Stimulated activated CD8-positive, alpha-beta memory T cell treated with anti-CD3 and anti-CD28 coated beads, Interleukin-4, amount 100 ng/mL, for 24 hours (primary cell): ENCODE results near the gene CXXC5.
"Not testable (repeated sequence)": the region's sequence is repeated elsewhere in the genome, so short reads cannot be mapped to it uniquely, and the experiment has no call there.

Experiments used
- DNase-seq: peaks from one replicate; pipeline ENCODE4 v3.0.0-alpha.2; 2020; ENCODE audit warnings: low read depth

Gene CXXC5

DNA sequence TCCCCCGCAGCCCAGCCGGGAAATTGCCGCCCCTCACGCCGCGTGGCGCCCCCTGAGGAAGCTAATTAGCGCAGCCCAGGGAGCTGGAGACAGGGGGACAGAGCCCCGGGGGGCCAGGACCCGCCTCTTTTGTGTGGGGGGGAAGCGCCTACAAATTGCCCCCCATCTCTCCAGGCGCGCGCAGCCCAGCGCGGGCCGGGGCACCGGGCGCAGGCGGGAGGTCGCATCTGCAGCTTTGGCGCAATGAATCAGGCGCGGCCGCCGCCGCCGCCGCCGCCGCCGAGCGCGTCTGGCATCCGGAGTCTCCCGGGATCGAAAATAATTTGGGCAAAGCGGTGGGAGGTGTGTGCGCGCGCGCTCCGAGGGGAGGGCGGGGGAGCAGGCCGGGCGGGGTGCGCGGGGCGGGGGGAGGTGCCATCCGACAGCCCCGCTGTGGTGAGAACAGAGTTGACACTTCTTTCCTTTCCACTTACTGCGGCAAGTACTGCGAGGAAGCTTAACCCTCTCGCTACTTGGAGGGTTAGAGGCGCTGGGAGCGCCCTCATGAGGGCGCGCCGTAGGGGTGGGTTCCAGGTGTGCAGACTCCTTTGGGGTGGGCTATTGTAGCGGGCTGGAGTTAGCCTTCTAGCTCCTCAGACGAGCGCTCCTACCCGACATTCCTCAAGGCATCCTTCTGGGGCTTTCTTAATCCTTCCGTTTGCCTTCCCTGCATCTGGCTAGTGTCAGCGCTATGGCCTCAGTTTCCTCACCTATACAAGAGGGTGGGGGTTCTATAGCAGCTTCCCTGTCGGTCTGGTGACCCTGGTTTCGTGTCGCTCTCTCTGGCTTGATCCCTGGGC, 63.1 kb downstream of the CXXC5 start:
- DNase-seq: peak; percentile 51

DNA sequence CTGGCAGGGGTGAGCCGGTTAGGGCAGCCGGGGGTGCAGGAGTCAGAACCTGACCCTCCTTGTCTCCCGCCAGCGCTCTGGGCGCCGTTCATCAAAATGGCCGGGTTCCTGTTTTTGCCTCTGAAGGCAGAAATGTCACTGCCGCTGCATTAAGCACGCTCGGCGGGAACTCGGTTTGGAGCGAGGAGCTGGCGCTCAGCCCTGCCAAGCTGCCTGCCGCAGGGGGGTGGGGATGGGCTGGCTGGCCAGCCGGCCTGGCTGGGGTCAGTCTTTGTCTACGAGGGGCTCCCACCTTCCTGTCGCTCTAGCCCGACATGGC, 63.7 kb downstream of the CXXC5 start:
- no peak for DNase-seq

DNA sequence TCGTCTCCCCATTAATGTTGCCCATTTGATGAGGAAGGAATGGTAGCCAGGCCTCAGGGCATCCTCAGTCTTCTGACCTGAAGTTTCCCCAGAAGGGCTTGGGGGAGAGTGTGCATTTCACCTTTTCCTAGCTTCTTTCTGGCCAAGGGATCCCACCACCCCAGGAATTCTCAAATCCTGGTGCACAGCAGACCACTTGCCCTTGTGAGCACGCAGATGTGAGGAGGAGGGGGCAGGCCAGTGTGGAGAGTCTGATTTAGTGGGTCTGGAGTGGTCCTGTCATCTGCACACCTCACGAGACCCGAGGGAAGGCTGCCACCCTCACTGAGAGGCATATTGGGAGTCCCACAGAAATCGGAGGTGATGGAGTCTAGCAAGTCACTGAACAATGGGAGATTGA, 64.3 kb downstream of the CXXC5 start:
- DNase-seq: no peak

DNA sequence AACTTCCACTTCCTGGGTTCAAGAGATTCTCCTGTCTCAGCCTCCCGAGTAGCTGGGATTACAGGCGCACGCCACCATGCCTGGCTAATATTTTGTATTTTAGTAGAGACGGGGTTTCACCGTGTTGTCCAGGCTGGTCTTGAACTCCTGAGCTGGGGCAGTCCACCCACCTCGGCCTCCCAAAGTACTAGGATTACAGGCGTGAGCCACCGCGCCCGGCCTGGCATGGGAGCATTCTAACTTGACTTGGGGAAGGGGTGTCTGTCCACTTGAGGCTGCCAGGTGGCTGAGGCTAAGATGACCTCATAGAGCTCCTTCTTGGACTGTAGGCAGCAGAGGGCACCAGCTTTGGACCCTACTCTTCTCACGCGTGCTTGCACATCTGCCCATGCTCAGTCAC, 65.7 kb downstream of the CXXC5 start:
- DNase-seq: not testable (repeated sequence)

DNA sequence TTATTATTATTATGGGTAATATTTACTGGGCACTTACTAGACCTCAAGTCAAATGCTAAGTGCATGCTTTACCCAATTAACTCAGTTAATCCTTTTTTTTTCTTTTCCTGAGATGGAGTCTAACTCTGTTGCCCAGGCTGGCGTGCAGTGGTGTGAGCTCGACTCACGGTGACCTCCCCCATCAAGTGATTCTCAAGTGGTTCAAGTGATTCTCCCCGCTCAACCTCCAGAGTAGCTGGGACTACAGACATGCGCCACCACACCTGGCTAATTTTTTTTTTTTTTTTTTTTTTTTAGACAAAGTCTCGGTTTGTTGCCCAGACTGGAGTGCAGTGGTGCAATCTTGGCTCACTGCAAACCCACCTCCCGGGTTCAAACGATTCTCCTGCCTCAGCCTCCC, 69.1 kb downstream of the CXXC5 start:
- no peak for DNase-seq

DNA sequence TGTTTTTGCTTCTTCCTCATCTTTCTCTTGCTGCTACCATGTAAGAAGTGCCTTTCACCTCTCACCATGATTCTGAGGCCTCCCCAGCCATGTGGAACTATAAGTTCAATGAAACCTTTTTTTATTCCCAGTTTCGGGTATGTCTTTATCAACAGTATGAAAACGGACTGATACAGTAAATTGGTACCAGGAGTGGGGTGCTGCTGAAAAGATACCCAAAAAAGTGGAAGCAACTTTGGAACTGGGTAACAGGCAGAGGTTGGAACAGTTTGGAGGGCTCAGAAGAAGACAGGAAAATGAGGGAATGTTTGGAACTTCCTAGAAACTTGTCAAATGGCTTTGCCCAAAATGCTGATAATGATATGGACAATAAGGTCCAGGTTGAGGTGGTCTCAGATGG, 70.3 kb downstream of the CXXC5 start:
- DNase-seq: not testable (repeated sequence)

DNA sequence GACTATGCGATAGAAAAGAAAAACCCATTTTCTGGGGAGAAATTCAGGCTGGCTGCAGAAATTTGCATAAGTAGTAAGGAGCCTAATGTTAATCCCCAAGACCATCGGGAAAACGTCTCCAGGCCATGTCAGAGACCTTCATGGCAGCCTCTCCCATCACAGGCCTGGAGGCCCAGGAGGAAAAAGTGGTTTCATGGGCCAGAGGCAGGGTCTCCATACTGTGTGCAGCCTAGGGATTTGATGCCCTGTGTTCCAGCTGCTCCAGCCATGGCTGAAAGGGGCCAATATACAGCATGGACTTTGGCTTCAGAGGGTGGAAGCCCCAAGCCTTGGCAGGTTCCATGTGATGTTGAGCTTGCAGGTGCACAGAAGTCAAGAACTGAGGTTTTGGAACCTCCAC, 71.8 kb downstream of the CXXC5 start:
- not testable (repeated sequence) for DNase-seq

DNA sequence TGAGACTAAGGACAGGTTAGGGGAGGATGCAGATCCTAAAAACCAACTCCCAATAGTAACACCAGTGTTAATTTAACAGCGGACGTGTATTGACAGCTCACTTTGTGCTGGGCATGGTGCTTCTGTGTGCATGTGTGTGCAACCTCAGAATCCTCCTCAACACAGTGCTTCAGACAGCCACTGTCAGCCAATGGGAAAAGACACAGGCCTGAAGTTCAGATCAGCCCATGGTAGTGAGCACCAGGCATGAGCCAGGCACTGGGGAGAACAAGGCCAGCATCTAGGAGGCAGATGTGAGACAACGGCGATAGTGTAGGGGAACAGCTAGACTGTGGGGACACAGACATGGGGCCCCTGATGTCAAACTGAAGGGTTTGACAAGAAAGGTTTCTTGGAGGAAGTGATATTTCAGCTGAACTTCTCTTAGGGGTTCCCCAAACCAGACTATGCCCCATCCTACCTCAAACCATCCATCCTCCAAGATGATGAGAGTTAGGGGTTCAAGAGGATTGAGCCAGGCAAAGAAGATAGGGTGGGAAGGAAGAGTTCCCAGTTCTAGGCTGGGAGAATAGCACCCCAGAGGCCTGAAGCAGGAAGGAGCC, 75.9 kb downstream of the CXXC5 start:
- no peak for DNase-seq

DNA sequence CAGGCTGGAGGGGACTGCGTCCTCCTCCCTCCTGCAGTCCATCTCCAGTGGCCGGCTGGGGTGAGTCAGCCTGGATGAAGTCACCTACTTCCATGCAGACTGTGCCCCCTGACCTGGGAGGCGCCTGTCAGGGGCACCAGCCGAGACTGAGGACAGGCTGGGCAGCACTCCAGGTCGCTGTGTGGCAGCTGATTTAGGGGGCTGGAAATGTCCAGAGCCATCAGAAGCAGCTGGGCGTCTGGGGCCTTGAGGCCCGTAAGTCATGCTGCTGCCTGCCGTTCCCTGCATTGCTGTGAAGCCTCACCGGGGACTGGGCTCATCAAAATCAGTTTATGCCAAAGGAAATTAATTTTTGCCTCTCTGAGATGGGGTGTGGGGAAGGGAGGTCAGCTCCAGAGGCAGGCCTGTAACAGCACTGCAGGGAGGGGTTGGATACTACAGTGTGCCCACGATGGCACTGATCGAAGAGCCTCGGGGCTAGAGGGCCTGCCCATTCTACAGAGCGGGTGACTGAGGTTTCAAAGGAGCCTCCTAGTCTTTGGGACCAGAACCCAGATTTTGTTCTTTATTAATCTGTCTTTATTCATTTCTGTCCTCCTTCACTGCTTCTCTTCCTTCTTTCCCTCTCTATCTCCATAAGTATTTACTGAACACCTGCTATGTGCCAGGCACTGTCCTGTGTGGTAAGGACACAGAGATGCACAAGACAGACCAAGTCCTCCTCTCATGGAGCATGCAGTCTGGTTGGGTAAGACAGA, 77.1 kb downstream of the CXXC5 start:
- no peak for DNase-seq

DNA sequence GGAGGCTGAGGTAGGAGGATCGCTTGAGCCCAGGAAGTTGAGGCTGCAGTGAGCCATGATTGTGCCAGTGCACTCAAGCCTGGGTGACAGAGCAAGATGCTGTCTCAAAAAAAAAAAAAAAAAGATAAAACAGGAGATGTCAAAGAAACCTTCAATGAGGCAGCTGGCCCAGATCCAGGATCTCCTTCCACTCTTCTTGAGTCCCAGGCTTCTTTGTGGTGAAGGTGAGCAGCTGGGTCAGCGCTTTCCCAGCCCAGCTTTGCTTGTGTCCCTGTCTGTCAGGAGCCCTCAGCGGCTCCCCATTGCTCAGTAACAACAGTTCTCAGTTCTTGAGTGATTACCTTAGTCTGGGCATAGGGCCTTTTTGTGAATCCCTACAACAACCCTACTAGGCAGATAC, 78.1 kb downstream of the CXXC5 start:
- no peak for DNase-seq

DNA sequence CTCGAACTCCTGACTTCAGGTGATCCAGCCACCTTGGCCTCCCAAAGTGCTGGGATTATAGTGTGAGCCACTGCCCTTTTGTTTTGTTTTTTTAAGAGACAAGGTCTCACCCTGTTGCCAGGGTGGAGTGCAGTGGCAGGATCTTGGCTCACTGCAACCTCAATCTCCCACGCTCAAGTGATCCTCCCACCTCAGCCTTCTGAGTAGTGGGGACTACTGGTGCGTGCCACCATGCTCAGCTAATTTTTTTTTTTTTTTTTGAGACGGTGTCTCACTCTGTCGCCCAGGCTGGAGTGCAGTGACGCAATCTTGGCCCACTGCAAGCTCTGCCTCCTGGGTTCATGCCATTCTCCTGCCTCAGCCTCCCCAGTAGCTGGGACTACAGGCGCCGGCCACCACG, 79.5 kb downstream of the CXXC5 start:
- DNase-seq: not testable (repeated sequence)

DNA sequence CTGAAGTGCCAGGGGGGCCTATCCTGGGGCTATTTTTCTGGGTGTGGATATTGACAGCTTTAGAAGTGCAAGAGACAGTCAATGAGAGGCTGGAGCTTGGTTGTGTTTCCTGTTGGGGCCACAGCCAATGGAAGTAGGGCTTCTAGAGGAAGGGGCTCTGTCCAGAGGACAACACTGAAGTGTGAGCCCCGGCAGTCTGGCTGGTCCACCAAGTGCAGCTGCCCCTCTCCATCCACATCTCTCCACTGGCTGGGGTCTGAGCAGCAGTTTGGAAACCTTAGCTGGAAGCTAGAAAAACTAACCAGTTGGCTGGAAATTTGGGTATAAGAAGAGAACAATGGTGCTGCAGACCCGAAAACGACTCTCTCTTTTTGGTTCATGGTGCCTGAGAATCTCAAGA, 83.1 kb downstream of the CXXC5 start:
- DNase-seq: no peak

DNA sequence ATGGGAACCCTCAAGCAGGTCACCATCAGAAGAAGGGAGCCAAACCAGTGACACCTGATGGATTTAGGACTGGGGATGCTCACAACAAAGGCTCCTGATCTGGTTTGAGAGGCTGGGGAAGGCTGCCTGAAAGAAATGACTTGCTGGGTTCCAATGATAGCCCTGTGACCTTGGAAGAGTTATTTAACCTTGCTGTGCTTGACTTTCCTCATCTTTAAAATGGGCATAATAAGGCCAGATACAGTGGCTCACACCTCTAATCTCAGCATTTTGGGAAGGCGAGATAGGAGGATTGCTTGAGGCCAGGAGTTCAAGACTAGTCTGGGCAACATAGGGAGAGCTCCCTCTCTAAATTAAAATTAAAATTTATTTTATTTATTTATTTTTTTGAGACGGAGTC, 83.9 kb downstream of the CXXC5 start:
- DNase-seq: no peak

DNA sequence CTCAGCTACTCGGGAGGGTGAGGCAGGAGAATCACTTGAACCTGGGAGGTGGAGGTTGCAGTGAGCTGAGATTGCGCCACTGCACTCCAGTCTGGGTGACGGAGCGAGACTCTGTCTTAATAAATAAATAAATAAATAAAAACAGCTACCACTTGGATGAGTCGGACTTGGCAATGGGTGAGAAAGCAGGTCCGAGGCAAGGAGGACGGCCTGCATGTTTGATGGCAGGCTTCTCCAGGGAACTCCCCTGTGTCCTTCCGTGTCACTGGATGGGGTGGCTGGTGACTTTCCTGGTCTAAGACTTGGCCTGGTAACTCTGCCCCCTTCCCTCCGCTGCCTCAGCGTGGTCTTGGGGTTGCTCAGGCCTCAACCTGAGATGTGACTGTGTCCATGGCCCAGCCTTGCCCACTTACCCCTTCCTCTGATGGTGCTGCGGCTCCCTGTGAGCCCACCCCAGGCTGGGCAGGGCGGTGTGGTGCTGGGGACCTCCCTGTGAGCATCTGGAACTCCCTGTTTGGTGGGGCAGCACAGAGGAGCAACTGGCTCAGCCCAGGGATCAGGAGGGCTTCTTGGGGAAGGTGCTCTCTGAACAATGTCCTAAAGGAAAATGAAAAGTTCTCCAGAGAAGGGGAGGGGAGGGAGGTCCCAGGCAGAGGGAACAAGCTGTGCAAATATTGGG, 85.0 kb downstream of the CXXC5 start:
- DNase-seq: no peak
